ENCODE data around the gene PLEKHG3.
A peak's percentile ranks its signal among the peaks of the same experiment; 100 is the strongest.

The PLEKHG3 gene

DNA sequence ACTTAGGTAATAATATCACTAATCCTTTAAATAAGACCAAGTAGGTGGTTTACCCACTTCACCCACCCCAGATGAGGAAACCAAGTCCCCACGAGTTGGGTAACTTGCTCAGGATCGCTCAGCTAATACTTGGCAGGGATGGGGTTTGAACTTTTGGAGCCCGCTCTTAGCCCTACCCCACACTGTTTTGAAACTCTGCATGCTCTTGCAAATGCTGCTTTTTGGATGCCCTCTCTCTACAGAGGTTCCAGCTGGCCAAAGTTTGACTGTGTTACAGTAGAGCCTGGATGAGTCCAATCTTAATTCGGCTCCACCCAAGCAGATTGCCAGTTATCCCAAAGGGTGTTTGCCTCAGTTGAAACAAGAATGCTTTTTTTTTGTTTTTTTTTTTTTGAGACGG is 6.8 kb downstream of the PLEKHG3 start:
- TF ChIP-seq, protein P1, sequence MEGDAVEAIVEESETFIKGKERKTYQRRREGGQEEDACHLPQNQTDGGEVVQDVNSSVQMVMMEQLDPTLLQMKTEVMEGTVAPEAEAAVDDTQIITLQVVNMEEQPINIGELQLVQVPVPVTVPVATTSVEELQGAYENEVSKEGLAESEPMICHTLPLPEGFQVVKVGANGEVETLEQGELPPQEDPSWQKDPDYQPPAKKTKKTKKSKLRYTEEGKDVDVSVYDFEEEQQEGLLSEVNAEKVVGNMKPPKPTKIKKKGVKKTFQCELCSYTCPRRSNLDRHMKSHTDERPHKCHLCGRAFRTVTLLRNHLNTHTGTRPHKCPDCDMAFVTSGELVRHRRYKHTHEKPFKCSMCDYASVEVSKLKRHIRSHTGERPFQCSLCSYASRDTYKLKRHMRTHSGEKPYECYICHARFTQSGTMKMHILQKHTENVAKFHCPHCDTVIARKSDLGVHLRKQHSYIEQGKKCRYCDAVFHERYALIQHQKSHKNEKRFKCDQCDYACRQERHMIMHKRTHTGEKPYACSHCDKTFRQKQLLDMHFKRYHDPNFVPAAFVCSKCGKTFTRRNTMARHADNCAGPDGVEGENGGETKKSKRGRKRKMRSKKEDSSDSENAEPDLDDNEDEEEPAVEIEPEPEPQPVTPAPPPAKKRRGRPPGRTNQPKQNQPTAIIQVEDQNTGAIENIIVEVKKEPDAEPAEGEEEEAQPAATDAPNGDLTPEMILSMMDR (IDR thresholded peaks at IDR 0.05; ENCODE audit: unreplicated experiment in 3 of 3), result no peak
- Mint-ChIP-seq H3K9me3 (peaks cover 25% of the 10 kb centered on the region), H3K4me1 (peaks cover 52% of the 10 kb centered on the region), H3K4me3 (no peak overlapping the region), H3K36me3 (ENCODE audit: low read depth) (peaks cover 54% of the 10 kb centered on the region), H3K27ac (no peak overlapping the region), H3K27me3 (ENCODE audit: low read depth) (no peaks in the 10 kb centered on the region)

DNA sequence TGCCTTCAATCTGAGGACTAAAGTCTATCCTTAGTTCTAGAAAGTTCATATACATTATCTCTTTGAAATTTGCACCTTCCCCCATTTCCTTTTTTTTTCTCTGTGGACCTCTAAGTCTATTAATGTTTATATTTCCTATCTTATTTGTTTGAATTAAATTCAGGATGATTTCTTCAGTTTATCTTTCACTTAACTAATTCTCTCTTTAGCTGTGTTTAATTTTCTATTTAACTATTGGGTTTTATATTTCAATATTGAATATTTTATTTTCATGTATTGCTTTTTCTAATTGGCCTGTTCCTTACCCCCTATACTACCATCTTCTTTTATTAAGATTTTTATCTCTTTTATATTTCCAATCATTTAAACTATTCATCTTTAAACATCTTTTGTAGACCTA is 9.5 kb downstream of the PLEKHG3 start:
- TF ChIP-seq, protein P1 (IDR thresholded peaks at IDR 0.05; ENCODE audit: unreplicated experiment in 3 of 3), result no peak
- Mint-ChIP-seq H3K27ac (peak overlapping the region in 1 of 3 experiments; percentile 96), H3K9me3 (peaks cover 25% of the 10 kb centered on the region), H3K36me3 (ENCODE audit: low read depth) (peaks cover 54% of the 10 kb centered on the region), H3K27me3 (ENCODE audit: low read depth) (peaks cover 5% of the 10 kb centered on the region), H3K4me3 (no peak overlapping the region), H3K4me1 (peaks cover 54% of the 10 kb centered on the region)

DNA sequence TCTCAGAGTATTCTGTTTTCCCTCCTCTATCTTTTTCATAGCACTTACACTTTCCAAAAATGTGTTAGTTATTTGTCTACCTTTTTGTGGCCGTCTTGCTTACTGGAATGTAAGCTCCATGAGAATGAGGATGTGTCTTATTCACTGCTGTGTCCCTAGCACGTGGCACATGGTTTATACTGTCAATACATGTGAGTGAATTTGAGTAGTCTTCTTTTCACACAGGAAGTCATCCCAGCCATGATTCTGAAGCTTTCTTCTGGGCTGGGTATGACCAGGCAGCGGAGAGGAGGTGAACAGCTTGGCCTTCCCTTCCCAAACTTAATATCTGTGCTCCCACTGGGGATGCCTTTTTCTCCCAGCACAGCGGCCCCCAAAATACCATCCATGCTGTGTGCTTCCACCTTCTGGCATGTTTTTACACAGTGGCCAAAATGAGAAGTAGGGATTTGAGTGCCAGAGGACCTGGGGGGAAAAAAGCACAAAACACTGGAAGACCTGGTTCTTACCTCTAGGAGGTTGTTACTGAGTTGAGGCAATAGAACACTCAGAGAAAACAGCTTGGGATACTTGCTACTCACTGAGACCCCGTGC is 10.3 kb downstream of the PLEKHG3 start:
- Mint-ChIP-seq H3K4me3 (peak overlapping the region in 1 of 3 experiments; percentile 10), H3K36me3 (ENCODE audit: low read depth) (peaks cover 47% of the 10 kb centered on the region), H3K27ac (peak overlapping the region in 2 of 3 experiments; percentile 96), H3K27me3 (ENCODE audit: low read depth) (peaks cover 5% of the 10 kb centered on the region), H3K4me1 (peaks cover 49% of the 10 kb centered on the region), H3K9me3 (peaks cover 25% of the 10 kb centered on the region)
- TF ChIP-seq, protein P1 (IDR thresholded peaks at IDR 0.05; ENCODE audit: unreplicated experiment in 3 of 3), result no peak

DNA sequence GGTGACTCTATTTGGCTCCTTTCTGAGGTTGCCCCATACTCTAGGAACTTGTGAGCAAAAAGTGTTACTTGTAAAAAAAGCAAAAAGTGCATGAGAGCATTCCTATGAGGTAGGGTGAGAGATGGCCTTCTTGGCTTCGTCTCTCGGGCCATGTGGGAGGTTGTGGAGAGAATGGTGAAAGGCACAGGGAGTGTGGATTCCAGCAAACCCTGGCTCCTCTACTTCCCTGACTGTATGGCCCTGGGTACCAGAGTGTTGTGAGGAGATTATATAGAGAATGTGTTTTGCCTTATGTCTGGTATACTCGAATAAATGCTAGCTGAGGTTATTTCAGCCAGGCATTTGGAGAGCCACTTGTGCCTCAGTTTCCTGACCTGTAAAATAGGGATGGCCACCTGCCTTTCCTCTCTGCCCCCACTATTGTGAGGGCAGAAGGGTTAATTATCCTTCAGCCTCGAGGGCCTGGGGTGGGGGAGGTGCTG is 11.0 kb downstream of the PLEKHG3 start:
- peaks cover 25% of the 10 kb centered on the region for H3K9me3 Mint-ChIP-seq
- H3K4me1 Mint-ChIP-seq, result peaks cover 50% of the 10 kb centered on the region
- H3K36me3 Mint-ChIP-seq (ENCODE audit: low read depth), result peaks cover 47% of the 10 kb centered on the region
- peaks cover 5% of the 10 kb centered on the region for H3K27me3 Mint-ChIP-seq (ENCODE audit: low read depth)
- H3K27ac Mint-ChIP-seq, result peak overlapping the region; percentile 85 to 96 (median 96)
- TF ChIP-seq, protein P1 (IDR thresholded peaks at IDR 0.05; ENCODE audit: unreplicated experiment in 3 of 3), result no peak
- H3K4me3 Mint-ChIP-seq, result peak overlapping the region; percentile 29 to 80 (median 79)

- Mint-ChIP-seq H3K4me3 (peak overlapping the region; percentile 69 to 80 (median 79)), H3K36me3 (ENCODE audit: low read depth) (peaks cover 47% of the 10 kb centered on the region), H3K9me3 (peaks cover 25% of the 10 kb centered on the region), H3K27me3 (ENCODE audit: low read depth) (peaks cover 5% of the 10 kb centered on the region), H3K4me1 (peaks cover 55% of the 10 kb centered on the region), H3K27ac (peak overlapping the region; percentile 85 to 96 (median 96))
- TF ChIP-seq, protein P1 (IDR thresholded peaks at IDR 0.05; ENCODE audit: unreplicated experiment in 3 of 3), result no peak
Measured at GRCh38 chr14:64715628-64716412, 11.6 kb downstream of the PLEKHG3 start.

All from nephron (organoid).